DND-41 (cell line): ENCODE data around the gene CATSPERD.

Experiments used
- ATAC-seq: fragments of 200-7000 bp; cut with Tn5 transposase; 3 replicates; pipeline ENCODE4 v1.9.1; 2021; ENCODE audit warnings: low read depth; ENCODE audit not compliant: insufficient read depth
- DNase-seq: peaks from one replicate; pipeline ENCODE4 v3.0.0-alpha.2; 2020
- H2AFZ ChIP-seq: 2 replicates; pipeline ENCODE4 v1.6.0; 2012; ENCODE audit warnings: low read depth, low read length
- H3K27ac ChIP-seq: 2 replicates; pipeline ENCODE4 v1.5.1; 2012; ENCODE audit warnings: low read length, inconsistent platforms
- H3K27me3 ChIP-seq: fragments of 200-600 bp; sonication (generic); 2 replicates; pipeline ENCODE4 v1.6.0; 2012; ENCODE audit warnings: low read length, mild to moderate bottlenecking, inconsistent platforms; ENCODE audit not compliant: insufficient read depth, poor library complexity
- H3K36me3 ChIP-seq: 2 replicates; pipeline ENCODE4 v1.5.1; 2012; ENCODE audit warnings: low read length, inconsistent platforms; ENCODE audit not compliant: insufficient read depth
- H3K4me1 ChIP-seq: 2 replicates; pipeline ENCODE4 v1.5.1; 2012; ENCODE audit warnings: mild to moderate bottlenecking, low read length; ENCODE audit not compliant: insufficient read depth
- H3K4me2 ChIP-seq: 2 replicates; pipeline ENCODE4 v1.6.0; 2012; ENCODE audit warnings: mild to moderate bottlenecking, moderate library complexity, low read length, inconsistent platforms; ENCODE audit not compliant: insufficient read depth
- H3K4me3 ChIP-seq, 2 experiments: fragments of 200-600 bp in 1 of 2; shearing (Covaris generic) in 1 of 2; 2 replicates each; pipeline ENCODE4 v1.5.1; 2012 to 2016; ENCODE audit warnings: inconsistent platforms in 2 of 2, low read length in 2 of 2, mild to moderate bottlenecking in 2 of 2, low read depth in 1 of 2, moderate library complexity in 1 of 2
- H3K79me2 ChIP-seq: 2 replicates; pipeline ENCODE4 v1.6.0; 2012; ENCODE audit warnings: low read length, inconsistent platforms; ENCODE audit not compliant: insufficient read depth
- H3K9ac ChIP-seq: 2 replicates; pipeline ENCODE4 v1.6.0; 2012; ENCODE audit warnings: low read depth, mild to moderate bottlenecking, inconsistent platforms, low read length, moderate library complexity
- H3K9me3 ChIP-seq: 2 replicates; pipeline ENCODE4 v1.5.1; 2012; ENCODE audit warnings: low read length, moderate library complexity, mild to moderate bottlenecking, inconsistent platforms; ENCODE audit not compliant: insufficient read depth, severe bottlenecking
- H4K20me1 ChIP-seq: 2 replicates; pipeline ENCODE4 v1.6.0; 2012; ENCODE audit warnings: low read length; ENCODE audit not compliant: insufficient read depth
- EZH2 ChIP-seq: IDR thresholded peaks from 3 replicates; pipeline ENCODE4 v1.6.1; 2012; ENCODE audit warnings: borderline replicate concordance, low read depth, mild to moderate bottlenecking, moderate library complexity, low read length, inconsistent platforms; ENCODE audit not compliant: severe bottlenecking
- TF ChIP-seq, protein P1 (sequence below): IDR thresholded peaks from 2 replicates; pipeline ENCODE4 v1.5.1; 2012; ENCODE audit warnings: borderline replicate concordance, low read length, moderate library complexity, mild to moderate bottlenecking; ENCODE audit not compliant: poor library complexity, severe bottlenecking; ENCODE audit errors: extremely low read depth

Gene CATSPERD

GRCh38 chr19:5695649-5696195 is 24.7 kb upstream of the CATSPERD start:
- Histone ChIP-seq H3K4me3 (no peak overlapping the region), H3K27ac (no peak overlapping the region), H3K9me3 (no peaks in the 10 kb centered on the region), H3K36me3 (peaks cover 87% of the 10 kb centered on the region), H3K27me3 (no peaks in the 10 kb centered on the region), H4K20me1 (peaks cover 89% of the 10 kb centered on the region), H3K4me1 (peaks cover 26% of the 10 kb centered on the region), H3K4me2 (no peak overlapping the region), H3K79me2 (peaks cover 69% of the 10 kb centered on the region), H2AFZ (no peak overlapping the region), H3K9ac (no peak overlapping the region)
- TF ChIP-seq EZH2 = no peak
- TF ChIP-seq, protein P1, sequence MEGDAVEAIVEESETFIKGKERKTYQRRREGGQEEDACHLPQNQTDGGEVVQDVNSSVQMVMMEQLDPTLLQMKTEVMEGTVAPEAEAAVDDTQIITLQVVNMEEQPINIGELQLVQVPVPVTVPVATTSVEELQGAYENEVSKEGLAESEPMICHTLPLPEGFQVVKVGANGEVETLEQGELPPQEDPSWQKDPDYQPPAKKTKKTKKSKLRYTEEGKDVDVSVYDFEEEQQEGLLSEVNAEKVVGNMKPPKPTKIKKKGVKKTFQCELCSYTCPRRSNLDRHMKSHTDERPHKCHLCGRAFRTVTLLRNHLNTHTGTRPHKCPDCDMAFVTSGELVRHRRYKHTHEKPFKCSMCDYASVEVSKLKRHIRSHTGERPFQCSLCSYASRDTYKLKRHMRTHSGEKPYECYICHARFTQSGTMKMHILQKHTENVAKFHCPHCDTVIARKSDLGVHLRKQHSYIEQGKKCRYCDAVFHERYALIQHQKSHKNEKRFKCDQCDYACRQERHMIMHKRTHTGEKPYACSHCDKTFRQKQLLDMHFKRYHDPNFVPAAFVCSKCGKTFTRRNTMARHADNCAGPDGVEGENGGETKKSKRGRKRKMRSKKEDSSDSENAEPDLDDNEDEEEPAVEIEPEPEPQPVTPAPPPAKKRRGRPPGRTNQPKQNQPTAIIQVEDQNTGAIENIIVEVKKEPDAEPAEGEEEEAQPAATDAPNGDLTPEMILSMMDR = no peak
- DNase-seq = no peak
- no peak for ATAC-seq

GRCh38 chr19:5696196-5697021 is 24.0 kb upstream of the CATSPERD start:
- H3K4me3 ChIP-seq = no peak overlapping the region
- peaks cover 64% of the 10 kb centered on the region for H3K79me2 ChIP-seq
- no peaks in the 10 kb centered on the region for H3K27me3 ChIP-seq
- no peak for DNase-seq
- H3K4me1 ChIP-seq = peaks cover 25% of the 10 kb centered on the region
- TF ChIP-seq EZH2 = no peak
- TF ChIP-seq, protein P1 = no peak
- no peak overlapping the region for H3K9ac ChIP-seq
- H3K36me3 ChIP-seq = peaks cover 87% of the 10 kb centered on the region
- H3K4me2 ChIP-seq = no peak overlapping the region
- ATAC-seq = no peak
- no peak overlapping the region for H3K27ac ChIP-seq
- H3K9me3 ChIP-seq = no peaks in the 10 kb centered on the region
- no peak overlapping the region for H2AFZ ChIP-seq
- H4K20me1 ChIP-seq = peaks cover 83% of the 10 kb centered on the region

GRCh38 chr19:5697022-5697889 is 23.2 kb upstream of the CATSPERD start:
- no peak overlapping the region for H3K9ac ChIP-seq
- H3K27me3 ChIP-seq = no peaks in the 10 kb centered on the region
- no peak overlapping the region for H3K4me2 ChIP-seq
- H3K79me2 ChIP-seq = peaks cover 55% of the 10 kb centered on the region
- peaks cover 78% of the 10 kb centered on the region for H3K36me3 ChIP-seq
- H3K4me1 ChIP-seq = peaks cover 17% of the 10 kb centered on the region
- ATAC-seq = peak; percentile 19
- no peak overlapping the region for H3K27ac ChIP-seq
- H3K9me3 ChIP-seq = no peaks in the 10 kb centered on the region
- no peak overlapping the region for H2AFZ ChIP-seq
- no peak overlapping the region for H3K4me3 ChIP-seq
- no peak for TF ChIP-seq EZH2
- TF ChIP-seq, protein P1 = no peak
- no peak for DNase-seq
- peaks cover 74% of the 10 kb centered on the region for H4K20me1 ChIP-seq
